Tibial nerve (tissue), 4 donors: ENCODE results near the gene DENND10. TPM values are rescaled to one million over a fixed set of nuclear protein-coding genes. Genes with fewer than 3 reads are reported as not detected.
"Not testable (repeated sequence)": the region's sequence is repeated elsewhere in the genome, so short reads cannot be mapped to it uniquely, and the experiment has no call there.

Experiments
- DNase-seq, 2 donors: peaks; one replicate each; pipeline ENCODE4 v3.0.0-alpha.2; 2019; ENCODE audit warnings: low spot score in 2 of 2
- H3K27ac ChIP-seq, 4 donors: fragments of 200-600 bp; sonication (generic) in 3 of 4; one replicate each; pipeline ENCODE4 v1.5.1; 2017 to 2019; ENCODE audit warnings: mild to moderate bottlenecking in 1 of 4
- H3K27me3 ChIP-seq, 2 donors: fragments of 200-600 bp; sonication (generic) in 1 of 2; one replicate each; pipeline versions ENCODE4 v1.5.1 to v1.6.0; 2017 to 2019
- H3K36me3 ChIP-seq, 3 donors: fragments of 200-600 bp; sonication (generic); one replicate each; pipeline ENCODE4 v1.5.1; 2018 to 2019
- H3K4me1 ChIP-seq, 4 donors: fragments of 200-600 bp; sonication (generic) in 3 of 4; one replicate each; pipeline ENCODE4 v1.5.1; 2017 to 2019
- H3K4me3 ChIP-seq, 4 donors: fragments of 200-600 bp; sonication (generic) in 3 of 4; one replicate each; pipeline ENCODE4 v1.5.1; 2017 to 2019; ENCODE audit warnings: mild to moderate bottlenecking in 1 of 4, moderate library complexity in 1 of 4
- H3K9me3 ChIP-seq, 4 donors: fragments of 200-600 bp; sonication (generic) in 3 of 4; one replicate each; pipeline ENCODE4 v1.5.1; 2017 to 2019
- EP300 ChIP-seq, 2 donors: sonication (generic); formaldehyde crosslinking; IDR thresholded peaks; one replicate each; pipeline ENCODE4 v1.6.1; 2017; ENCODE audit warnings: antibody characterized with exemption in 2 of 2, mild to moderate bottlenecking in 1 of 2
- POLR2A ChIP-seq, 2 donors: fragments of 450-650 bp; IDR thresholded peaks; one replicate each; pipeline ENCODE4 v1.6.1; 2017; ENCODE audit warnings: antibody characterized with exemption in 2 of 2, mild to moderate bottlenecking in 2 of 2, moderate library complexity in 2 of 2
- WGBS, 2 donors: methylation state at CpG; one replicate each; pipeline ENCODE4 v1.1.5; 2018; 5-methylcytosine and 5-hydroxymethylcytosine counted together
- total RNA-seq, 4 donors: library from RNA; depleted of rRNA; stranded (reverse); fragments of >200 nt; gene quantifications; one replicate each; pipeline ENCODE4 v1.1.0, GENCODE V29; 2016
- TF ChIP-seq, protein P1 (sequence below), 5 experiments: fragments of 200-600 bp in 3 of 5; fragments of 450-650 bp in 2 of 5; sonication (generic) in 3 of 5; IDR thresholded peaks; one replicate each; pipeline ENCODE4 v1.5.1; 2016 to 2019; ENCODE audit warnings: antibody characterized with exemption in 5 of 5, mild to moderate bottlenecking in 3 of 5, moderate library complexity in 2 of 5

Gene DENND10
- total RNA-seq, 4 donors from 2014 or later: 23.3 to 51.0 (median 43.4) TPM

DNA sequence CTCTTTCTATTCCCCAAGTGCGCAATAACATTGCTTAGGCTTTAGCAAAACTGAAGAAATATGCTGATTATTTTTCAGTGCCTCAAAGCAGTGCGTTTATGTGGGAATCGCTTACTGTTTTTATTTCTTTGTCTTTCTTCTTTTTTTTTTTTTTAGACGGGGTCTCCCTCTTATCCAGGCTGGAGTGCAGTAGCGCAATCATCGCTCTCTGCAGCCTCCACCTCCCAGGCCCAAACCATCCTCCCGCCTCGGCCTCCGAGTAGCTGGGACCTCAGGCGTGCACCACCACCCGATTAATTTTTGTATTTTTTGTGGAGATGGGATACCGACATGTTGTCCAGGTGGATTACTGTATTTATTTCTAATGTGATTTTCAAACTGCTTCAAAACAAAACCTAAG is 1.2 kb downstream of the DENND10 start:
- 84 to 86% methylated on average over 12 of the region's 12 CpGs for WGBS, 2 donors
- no peak for TF ChIP-seq EP300 (IDR thresholded peaks at IDR 0.05)
- TF ChIP-seq, protein P1, sequence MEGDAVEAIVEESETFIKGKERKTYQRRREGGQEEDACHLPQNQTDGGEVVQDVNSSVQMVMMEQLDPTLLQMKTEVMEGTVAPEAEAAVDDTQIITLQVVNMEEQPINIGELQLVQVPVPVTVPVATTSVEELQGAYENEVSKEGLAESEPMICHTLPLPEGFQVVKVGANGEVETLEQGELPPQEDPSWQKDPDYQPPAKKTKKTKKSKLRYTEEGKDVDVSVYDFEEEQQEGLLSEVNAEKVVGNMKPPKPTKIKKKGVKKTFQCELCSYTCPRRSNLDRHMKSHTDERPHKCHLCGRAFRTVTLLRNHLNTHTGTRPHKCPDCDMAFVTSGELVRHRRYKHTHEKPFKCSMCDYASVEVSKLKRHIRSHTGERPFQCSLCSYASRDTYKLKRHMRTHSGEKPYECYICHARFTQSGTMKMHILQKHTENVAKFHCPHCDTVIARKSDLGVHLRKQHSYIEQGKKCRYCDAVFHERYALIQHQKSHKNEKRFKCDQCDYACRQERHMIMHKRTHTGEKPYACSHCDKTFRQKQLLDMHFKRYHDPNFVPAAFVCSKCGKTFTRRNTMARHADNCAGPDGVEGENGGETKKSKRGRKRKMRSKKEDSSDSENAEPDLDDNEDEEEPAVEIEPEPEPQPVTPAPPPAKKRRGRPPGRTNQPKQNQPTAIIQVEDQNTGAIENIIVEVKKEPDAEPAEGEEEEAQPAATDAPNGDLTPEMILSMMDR (IDR thresholded peaks at IDR 0.05): no peak
- TF ChIP-seq POLR2A (IDR thresholded peaks at IDR 0.05): no peak
- H3K4me1 ChIP-seq: peaks cover 0 to 13% (median 10%) of the 10 kb centered on the region in 4 donors
- H3K36me3 ChIP-seq: peaks cover 0 to 23% (median 4%) of the 10 kb centered on the region in 3 donors
- no peaks in the 10 kb centered on the region for H3K27me3 ChIP-seq
- peak overlapping the region in 3 of 4 donors; percentile 79 to 99 (median 97) for H3K4me3 ChIP-seq
- no peaks in the 10 kb centered on the region for H3K9me3 ChIP-seq
- H3K27ac ChIP-seq: no peak overlapping the region
- no peak for DNase-seq

DNA sequence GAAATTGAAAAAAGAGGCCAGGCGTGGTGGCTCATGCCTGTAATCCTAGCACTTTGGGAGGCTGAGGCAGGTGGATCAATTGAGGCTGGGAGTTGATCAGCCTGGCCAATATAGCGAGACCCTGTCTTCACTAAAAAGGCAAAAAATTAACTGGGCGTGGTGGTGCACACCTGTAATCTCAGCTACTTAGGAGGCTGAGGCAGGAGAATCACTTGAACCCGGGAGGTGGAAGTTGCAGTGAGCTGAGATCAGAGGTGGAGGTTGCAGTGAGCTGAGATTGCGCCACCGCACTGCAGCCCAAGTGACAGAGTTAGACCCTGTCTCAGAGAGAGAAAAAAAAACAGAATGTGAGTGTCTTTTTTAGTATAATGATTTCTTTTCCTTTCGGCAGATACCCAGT is 2.0 kb downstream of the DENND10 start:
- 94 to 96% methylated on average over 7 of the region's 7 CpGs for WGBS, 2 donors
- H3K36me3 ChIP-seq: peaks cover 0 to 31% (median 4%) of the 10 kb centered on the region in 3 donors
- H3K27ac ChIP-seq, H3K9me3 ChIP-seq, H3K4me3 ChIP-seq, DNase-seq, H3K27me3 ChIP-seq: not testable (repeated sequence)
- peaks cover 0 to 13% (median 10%) of the 10 kb centered on the region in 4 donors for H3K4me1 ChIP-seq

DNA sequence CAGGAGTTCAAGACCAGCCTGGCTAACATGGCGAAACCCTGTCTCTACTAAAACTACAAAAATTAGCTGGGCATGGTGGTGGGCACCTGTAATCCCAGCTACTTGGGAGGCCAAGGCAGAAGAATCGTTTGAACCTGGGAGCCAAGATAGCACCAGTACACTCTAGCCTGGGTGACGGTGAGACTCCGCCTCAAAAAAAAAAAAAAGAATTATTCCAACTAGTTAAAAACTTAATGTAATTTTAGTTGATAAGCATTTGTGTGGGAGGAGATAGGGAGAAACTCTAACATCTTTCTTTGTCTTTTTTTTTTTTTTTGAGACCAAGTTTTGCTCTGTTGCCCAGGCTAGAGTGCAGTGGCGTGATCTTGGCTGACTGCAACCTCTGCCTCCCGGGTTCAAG is 3.2 kb downstream of the DENND10 start:
- not testable (repeated sequence) for DNase-seq, H3K27ac ChIP-seq, H3K4me3 ChIP-seq, H3K27me3 ChIP-seq, H3K9me3 ChIP-seq
- H3K4me1 ChIP-seq: peaks cover 0 to 13% (median 10%) of the 10 kb centered on the region in 4 donors
- WGBS, 2 donors: 93 to 95% methylated on average over 6 of the region's 6 CpGs
- peaks cover 0 to 43% (median 4%) of the 10 kb centered on the region in 3 donors for H3K36me3 ChIP-seq

DNA sequence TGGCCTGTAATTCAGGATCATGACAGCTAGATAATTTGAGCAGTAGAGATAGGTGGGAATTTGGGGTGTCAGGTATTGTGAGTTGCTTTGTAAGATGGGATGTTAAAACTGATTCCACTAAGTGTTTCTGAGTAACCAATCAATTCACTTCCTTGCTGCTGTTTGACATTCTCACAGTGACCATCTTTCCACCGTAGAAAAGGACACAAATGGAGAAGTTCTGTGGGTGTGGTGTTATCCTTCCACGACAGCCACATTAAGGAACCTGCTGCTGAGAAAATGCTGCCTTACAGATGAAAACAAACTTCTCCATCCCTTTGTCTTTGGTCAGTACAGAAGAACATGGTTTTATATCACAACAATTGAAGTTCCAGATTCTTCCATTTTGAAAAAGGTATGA is 3.9 kb downstream of the DENND10 start:
- H3K36me3 ChIP-seq: peaks cover 0 to 49% (median 4%) of the 10 kb centered on the region in 3 donors
- not testable (repeated sequence) for H3K27me3 ChIP-seq, H3K4me3 ChIP-seq, H3K9me3 ChIP-seq, DNase-seq, H3K27ac ChIP-seq
- peaks cover 0 to 13% (median 10%) of the 10 kb centered on the region in 4 donors for H3K4me1 ChIP-seq
- WGBS, 2 donors: 73 to 88% methylated on average over 2 of the region's 2 CpGs

DNA sequence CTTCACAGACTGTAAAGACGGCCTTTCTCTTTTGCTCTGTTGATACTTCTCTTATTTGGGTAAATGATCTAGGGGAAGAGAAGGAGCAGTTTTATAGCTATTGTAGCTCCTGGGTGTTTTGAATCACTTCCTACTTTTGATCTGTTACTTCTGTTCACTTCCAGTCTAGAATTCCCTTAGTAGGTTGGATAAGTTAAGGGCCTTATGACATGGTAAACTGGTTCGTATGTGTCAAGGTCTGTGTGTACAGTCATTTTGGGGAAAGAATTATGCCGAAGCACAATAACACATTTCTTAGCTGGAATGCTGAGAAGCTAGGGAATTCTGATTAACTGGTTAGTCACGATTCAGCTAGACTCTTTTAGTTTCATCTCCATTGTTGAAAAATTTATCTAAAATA is 8.1 kb downstream of the DENND10 start:
- H3K9me3 ChIP-seq: no peaks in the 10 kb centered on the region
- H3K27me3 ChIP-seq: no peaks in the 10 kb centered on the region
- 60 to 72% methylated on average over 4 of the region's 4 CpGs for WGBS, 2 donors
- no peak for DNase-seq
- no peaks in the 10 kb centered on the region for H3K4me1 ChIP-seq
- TF ChIP-seq, protein P1 (IDR thresholded peaks at IDR 0.05): no peak
- TF ChIP-seq POLR2A (IDR thresholded peaks at IDR 0.05) (no peak), EP300 (IDR thresholded peaks at IDR 0.05) (no peak)
- no peak overlapping the region for H3K4me3 ChIP-seq
- H3K27ac ChIP-seq: no peak overlapping the region
- peaks cover 0 to 87% (median 6%) of the 10 kb centered on the region in 3 donors for H3K36me3 ChIP-seq

DNA sequence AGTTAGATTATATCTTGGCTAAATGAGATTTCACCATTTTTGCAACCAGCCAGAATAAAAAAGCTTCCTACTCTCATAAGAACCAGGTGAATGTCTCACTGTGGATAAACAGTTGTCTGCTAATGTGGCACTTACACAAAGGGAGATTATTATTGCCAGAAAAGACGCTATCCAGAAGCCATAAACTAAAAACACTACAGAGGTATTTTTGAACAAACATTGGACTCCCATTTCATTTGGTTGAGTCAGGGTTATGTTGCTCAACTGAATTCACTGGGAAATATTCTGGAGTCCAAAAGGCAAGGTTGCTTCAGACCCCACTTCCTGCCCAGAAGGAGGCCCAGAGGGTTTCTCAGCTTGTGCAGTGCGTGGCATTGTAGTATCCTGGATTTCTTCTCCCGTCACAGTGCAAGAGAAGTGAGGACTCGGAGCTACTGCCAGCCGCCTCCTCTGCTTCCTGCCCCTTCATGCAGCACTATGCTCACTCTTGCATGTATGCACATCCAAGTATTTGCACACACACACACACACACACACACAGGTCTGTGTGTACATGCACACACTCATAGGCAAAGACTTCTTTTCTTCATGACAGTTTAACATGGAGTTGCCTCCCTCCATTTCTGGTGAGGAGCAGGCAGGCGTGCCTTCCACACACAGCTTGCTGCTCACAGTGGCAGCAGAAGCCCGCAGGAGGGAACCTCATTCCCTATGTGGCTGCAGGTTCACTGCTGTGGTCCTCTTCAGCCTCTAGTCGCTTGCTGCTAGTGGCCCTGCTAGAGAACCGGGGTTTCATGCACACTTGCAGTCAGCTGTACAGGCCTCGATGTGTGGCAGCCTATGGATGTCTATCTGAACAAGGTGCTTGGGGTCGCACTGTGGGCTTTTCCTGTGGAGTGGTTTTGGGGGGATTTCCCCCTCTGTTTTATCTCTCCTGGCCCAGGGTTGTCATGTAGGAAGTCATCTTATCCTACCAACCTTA is 10.1 kb downstream of the DENND10 start:
- no peak overlapping the region for H3K27ac ChIP-seq
- no peaks in the 10 kb centered on the region for H3K4me1 ChIP-seq
- no peaks in the 10 kb centered on the region for H3K27me3 ChIP-seq
- H3K4me3 ChIP-seq: no peak overlapping the region
- peaks cover 0 to 95% (median 5%) of the 10 kb centered on the region in 3 donors for H3K36me3 ChIP-seq
- no peak for DNase-seq
- TF ChIP-seq, protein P1 (IDR thresholded peaks at IDR 0.05): no peak
- TF ChIP-seq POLR2A (IDR thresholded peaks at IDR 0.05) (no peak), EP300 (IDR thresholded peaks at IDR 0.05) (peak in 1 of 2 donors; percentile 18)
- WGBS, 2 donors: 80 to 89% methylated on average over 11 of the region's 11 CpGs
- H3K9me3 ChIP-seq: no peaks in the 10 kb centered on the region
